NCI-H226 (cell line): ENCODE measurements around the gene ILDR2.
"Not testable (repeated sequence)": the region's sequence is repeated elsewhere in the genome, so short reads cannot be mapped to it uniquely, and the experiment has no call there.

Source experiments
- DNase-seq: peaks from one replicate; pipeline ENCODE4 v3.0.0-alpha.2; 2015

Gene ILDR2

DNA sequence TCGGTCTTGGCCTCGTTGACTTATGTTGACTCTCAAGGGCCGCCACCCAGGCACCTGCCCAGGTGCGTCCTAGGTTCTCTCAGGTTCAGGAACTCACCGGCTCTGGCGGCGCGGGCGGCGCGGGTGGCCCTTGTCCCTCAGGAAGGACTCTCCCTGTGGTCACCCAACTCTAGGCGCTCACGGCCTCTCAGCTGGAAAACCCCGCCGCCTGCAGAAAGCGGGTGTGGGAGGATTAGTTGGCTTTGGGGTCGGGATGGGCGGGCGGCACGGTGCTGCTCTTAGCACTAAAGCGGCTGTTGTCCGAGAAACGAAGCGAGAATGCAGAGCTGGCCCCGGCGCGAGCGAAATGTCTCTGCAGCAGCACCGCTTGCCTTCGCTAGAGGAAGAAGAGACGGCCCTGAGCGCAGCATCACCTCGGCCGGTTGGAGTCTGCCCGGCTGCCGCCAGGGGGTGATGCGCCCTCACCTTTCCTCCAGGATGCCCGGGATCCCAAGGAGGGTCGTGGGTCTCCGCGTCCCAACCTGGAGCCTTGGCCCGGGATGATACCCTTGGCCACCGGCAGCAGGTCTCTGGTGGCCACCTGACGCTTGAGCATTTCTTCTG is 91.2 kb downstream of the ILDR2 start:
- DNase-seq: no peak

DNA sequence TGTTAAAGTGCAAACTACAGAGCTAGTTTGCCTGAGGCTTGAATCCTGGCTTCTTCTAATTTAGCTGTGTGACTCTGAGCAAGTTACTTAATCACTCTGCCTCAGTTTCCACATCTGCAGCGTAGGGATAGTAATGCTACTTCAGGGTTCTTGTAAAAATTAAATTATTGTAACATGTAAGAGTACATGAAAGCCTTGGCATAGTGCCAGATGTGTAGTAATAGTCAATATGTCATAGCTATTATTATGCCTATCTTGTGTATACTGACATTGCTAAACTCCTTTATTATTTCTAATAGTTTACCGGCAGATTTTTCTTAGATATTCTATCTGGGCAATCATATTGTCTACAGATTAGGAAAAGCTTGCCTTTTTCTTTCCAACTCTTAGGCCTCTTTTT is 92.4 kb downstream of the ILDR2 start:
- DNase-seq: no peak

DNA sequence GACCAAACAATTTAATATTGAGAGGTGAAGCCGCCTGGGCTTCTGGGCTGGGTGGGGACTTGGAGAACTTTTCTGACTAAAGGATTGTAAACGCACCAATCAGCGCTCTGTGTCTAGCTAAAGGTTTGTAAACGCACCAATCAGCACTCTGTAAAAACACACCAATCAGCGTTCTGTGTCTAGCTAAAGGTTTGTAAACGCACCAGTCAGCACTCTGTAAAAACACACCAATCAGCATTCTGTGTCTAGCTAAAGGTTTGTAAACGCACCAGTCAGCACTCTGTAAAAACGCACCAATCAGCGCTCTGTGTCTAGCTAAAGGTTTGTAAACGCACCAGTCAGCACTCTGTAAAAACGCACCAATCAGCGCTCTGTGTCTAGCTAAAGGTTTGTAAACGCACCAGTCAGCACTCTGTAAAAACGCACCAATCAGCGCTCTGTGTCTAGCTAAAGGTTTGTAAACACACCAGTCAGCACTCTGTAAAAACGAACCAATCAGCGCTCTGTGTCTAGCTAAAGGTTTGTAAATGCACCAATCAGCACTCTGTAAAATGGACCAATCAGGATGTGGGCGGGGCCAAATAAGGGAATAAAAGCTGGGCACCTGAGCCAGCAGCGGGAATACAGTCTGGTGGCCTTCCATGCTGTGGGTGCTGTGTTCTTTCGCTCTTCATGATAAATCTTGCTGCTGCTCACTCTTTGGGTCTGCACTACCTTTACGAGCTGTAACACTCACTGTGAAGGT is 97.0 kb downstream of the ILDR2 start:
- DNase-seq: not testable (repeated sequence)

DNA sequence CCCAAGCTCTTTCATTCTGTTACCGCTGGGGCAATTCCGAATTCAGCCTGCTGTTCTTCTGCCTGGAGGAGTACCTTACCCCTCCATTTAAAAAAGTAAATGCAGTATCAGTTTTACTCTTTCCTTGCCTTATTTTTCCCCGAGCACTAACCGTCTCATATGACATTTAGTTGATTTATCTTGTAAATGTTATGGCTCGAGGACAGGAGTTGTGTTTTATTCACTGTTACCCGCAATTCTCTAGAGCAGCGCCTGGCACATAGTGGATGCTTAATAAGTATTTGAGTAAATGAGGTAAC is 98.9 kb downstream of the ILDR2 start:
- no peak for DNase-seq

DNA sequence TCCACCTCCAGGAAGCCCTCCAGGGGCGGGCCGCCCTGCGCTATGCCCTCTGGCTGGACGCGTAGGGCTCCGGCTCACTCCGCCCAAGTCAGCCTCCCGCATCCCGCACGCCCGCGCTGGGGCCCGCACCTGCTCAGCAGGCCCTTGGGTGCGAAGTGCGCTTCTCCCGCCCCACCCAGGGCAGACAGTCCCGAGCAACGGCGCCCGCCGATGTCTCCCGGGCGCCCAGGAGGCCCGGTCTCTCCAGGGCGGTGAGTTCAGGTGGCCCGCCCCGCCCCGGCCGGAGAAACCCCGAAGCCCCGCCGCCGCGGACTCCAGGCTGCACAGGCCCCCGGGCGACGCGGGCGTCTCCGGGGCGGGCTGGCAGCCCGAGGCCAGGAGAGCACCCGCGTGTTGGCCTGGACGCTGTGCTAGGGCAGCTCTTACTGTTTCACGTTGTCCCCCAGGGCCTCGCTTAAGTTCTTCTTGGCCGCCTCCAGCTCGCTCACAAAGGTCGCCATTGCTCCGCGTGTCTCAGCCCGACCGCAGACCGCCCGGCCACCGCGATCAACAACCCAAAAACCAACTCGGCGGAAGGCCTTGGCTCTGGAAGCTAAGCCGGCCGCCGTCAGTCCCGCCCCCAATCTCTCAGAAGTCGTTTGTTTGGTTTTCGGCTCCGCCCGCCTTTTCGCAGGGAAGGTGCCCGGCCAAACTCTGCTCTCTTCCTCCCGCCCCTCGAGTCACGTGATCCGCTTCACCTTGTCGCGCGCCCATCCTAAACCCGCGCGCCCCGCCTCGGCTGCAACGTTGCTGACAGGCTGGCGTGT is 99.4 kb downstream of the ILDR2 start, which contains the start of gene TADA1:
TADA1 (minus strand) TSS at position 531 of the 806 bp plus-strand sequence; CDS start at position 500, 31 bp downstream.
- peak; percentile 96 for DNase-seq

DNA sequence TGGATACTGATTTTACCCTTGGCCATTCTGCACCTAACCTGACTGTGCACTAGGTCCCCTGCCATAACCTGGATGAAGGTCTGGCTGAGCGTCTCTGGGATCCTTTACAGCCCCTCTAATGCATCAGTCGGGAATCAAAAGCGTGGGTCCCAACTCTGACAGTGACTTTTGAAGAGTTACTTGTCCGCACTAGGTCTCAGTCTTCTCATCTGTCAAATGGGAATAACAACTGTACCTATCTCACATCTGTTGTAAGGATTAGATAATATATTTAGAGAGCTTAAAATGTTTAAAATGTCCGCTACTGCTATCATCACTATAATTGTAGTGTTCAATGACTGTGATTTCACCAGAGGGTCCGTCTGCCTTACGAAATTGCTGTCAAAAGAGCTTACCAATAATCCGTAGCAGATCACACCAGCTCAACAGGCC is 100.0 kb downstream of the ILDR2 start:
- DNase-seq: no peak

DNA sequence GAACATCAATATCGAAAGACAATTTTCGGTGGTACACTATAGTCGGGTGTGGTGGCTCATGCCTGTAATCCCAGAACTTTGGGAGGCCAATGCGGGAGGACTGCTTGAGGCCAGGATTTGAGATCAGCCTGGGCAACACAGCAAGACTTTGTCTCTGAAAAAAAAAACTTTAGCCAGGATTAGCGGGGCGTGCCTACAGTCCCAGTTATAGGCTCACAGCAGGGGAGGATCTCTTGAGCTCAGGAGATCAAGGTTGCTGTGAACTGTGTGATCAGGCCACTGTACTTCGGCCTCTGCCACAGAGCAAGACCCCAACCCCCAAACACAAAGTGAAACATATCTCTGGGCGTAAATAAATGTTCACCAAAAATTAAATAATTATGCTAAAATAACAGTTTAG is 100.9 kb downstream of the ILDR2 start:
- no peak for DNase-seq

DNA sequence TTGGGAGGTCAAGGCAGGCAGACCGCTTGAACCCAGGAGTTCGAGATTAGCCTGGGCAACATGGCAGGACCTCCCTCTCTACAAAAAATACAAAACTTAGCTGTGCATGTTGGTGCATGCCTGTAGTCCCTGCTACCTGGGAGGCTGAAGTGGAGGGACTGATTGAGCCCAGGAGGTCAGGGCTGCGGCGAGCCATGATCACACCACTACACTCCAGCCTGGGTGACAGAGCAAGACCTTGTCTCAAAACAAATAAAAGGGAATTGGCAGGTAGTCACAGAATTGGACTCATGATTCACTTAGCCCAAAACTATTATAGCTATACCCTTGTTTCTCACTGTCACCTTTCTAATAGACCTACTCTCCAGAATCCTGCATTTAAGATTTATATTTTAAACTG is 104.8 kb downstream of the ILDR2 start:
- DNase-seq: no peak

DNA sequence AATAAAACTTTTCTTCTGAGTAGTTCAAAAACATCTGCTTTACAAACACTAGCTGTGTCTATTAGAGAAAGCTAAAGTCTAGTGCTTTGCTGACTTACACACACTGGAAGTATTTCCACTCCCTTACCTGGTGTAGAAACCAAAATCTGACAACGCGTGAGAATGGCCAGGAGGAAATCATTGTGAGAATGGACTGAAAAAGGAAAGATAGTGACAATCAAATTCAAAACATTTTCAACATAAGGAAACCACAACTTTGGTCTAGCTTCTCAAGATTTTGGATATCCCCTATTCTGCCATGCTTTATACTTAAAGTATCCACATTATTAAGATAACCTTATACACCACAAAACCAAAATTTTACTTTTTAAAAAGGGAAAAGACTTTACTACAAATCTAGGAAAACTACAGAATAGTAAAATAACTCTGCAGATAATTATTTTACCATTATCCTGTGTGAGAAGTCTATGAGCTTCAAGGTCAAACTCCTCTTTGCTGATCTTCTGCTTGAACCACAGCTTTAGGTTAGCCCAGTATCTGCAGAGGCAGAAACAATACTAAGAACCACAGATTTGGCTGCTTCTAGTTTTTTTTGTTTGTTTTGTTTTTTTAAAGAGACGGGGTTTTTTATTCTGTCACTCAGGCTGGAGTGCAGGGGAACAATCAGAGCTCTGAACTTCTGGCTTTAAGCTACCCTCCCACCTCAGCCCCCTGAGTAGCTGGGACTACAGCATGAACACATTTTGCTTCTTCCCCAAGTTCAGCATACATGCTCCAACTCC is 105.8 kb downstream of the ILDR2 start:
- no peak for DNase-seq

DNA sequence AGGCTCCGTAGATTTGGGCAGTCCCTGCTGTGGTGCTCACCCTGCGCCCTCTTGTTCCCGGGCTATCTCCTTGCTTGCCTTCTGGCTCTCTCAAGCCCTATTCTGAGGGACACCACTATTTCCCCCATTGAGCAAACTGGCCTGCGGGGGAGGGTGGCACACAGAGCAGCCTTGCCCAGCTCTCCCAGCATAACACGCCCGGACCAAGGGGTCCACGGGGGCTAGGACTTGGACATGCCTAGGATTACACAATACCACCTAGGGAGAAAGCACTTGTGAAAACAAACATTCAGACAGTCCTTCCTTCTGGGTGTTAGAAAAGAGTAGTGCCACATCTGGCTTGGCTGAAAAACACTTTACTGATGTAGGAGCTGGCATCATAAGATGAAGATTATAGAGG is 106.7 kb downstream of the ILDR2 start:
- no peak for DNase-seq

DNA sequence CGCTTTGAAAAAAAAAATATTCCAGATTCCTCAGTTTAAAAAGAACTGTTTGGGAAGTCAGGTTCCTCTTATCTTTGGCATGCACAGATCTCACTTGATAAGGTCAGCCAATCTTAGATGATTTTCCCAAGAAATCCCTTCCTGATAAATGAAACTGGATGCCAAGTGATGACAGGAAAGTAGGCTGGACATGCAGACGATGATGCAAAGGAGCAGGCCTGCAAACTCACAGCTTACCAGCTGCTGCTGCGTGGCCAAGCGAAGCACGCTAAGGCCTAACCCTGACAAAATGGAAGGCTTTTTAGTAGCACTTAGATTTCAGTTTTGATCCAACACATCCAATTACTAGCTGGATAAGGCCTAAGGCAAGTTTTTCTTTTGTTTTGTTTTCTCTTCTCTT is 109.4 kb downstream of the ILDR2 start:
- DNase-seq: peak; percentile 16

DNA sequence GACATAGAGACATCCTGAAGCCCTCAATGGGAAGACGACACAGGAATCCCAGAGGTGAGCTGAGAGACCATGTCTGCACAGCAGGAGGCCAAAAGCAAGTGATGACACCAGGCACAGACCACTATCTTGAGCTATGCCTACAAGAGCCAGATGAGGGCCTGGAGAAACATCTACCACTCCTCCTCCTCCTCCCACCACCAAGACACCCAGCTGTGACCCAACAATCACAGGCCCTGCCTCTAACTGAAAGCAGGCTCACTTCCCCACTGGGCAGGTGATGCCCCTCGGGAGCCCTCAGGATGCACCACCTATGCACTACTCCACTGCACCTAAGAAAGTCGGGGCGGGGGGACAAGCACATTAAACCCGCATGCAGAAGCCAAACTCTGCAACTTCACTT is 115.7 kb downstream of the ILDR2 start:
- DNase-seq: no peak

DNA sequence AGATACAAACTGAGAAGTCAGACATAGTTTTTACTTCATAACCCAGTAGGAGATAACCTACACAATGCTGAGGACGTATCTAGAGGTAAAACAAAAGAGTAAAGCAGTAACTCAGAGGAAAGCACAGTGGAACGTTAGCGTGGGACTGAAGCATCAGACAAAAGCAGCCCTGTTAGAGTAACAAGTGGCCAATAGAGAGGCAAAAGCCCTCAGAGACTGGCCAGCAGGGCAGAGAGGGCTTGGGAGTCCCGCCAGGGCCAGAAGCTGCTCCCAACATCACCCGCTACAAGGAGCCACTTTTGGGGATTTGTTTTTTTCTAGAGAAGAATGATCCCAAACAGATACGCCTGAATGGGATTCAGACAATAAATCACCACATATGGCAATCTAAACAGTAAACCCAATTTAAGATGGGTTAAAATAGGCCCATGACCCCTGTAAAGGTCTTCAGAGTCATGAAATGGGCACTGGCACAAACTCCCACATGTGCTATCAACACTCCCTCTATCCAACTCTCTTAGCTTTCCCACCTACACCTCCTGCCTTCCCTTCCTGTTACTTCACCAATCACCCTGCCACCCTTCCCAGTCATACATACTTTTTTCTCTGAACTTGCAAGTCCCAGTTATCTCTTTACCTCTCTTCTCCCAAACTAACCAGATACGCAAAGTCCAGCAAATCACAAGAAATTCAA is 116.5 kb downstream of the ILDR2 start:
- no peak for DNase-seq
